GM18499 (cell line): ENCODE results near the gene SARS2.
"Not testable (repeated sequence)": the region's sequence is repeated elsewhere in the genome, so short reads cannot be mapped to it uniquely, and the experiment has no call there.

ENCODE experiments used
- ATAC-seq: cut with Tn5 transposase; IDR thresholded peaks from one replicate; pipeline ENCODE4 v1.9.1; 2021; ENCODE audit warnings: moderate number of reproducible peaks; ENCODE audit not compliant: insufficient read depth, unreplicated experiment

SARS2 gene

GRCh38 chr19:38929929-38930775 is at the start of gene SARS2:
Gene SARS2 (minus strand): TSS chr19:38930763. CDS start chr19:38930736, 27 bp downstream.
- ATAC-seq = peak; percentile 47

- no peak for ATAC-seq
Observed at GRCh38 chr19:38979812-38980211, 49.2 kb upstream of the SARS2 start.

GRCh38 chr19:38978326-38978689 is 47.7 kb upstream of the SARS2 start:
- ATAC-seq = no peak

- ATAC-seq = no peak
Observed at GRCh38 chr19:38977445-38978325, 47.1 kb upstream of the SARS2 start.

- no peak for ATAC-seq
Observed at GRCh38 chr19:38975861-38976271, 45.3 kb upstream of the SARS2 start.

- ATAC-seq = no peak
Observed at GRCh38 chr19:38975214-38975860, 44.8 kb upstream of the SARS2 start, which contains the start of gene FBXO17. Gene FBXO17 (minus strand): TSS chr19:38975742. CDS start chr19:38950319, 25,423 bp downstream.

GRCh38 chr19:38974624-38975213 is 44.2 kb upstream of the SARS2 start:
- ATAC-seq = no peak

- no peak for ATAC-seq
Observed at GRCh38 chr19:38971672-38972071, 41.1 kb upstream of the SARS2 start.

GRCh38 chr19:38970664-38971532 is 40.3 kb upstream of the SARS2 start:
- ATAC-seq = no peak

GRCh38 chr19:38966149-38966548 is 35.6 kb upstream of the SARS2 start:
- not testable (repeated sequence) for ATAC-seq

- ATAC-seq = no peak
Observed at GRCh38 chr19:38964738-38965137, 34.2 kb upstream of the SARS2 start.

- ATAC-seq = no peak
Observed at GRCh38 chr19:38959618-38960017, 29.1 kb upstream of the SARS2 start.

- no peak for ATAC-seq
Observed at GRCh38 chr19:38958301-38958700, 27.7 kb upstream of the SARS2 start.

GRCh38 chr19:38956264-38956663 is 25.7 kb upstream of the SARS2 start:
- ATAC-seq = no peak

- ATAC-seq = no peak
Observed at GRCh38 chr19:38953677-38954076, 23.1 kb upstream of the SARS2 start.

GRCh38 chr19:38952395-38953165 is 22.0 kb upstream of the SARS2 start:
- no peak for ATAC-seq

- ATAC-seq = no peak
Observed at GRCh38 chr19:38951187-38951586, 20.6 kb upstream of the SARS2 start.

GRCh38 chr19:38949580-38950367 is 19.2 kb upstream of the SARS2 start:
- no peak for ATAC-seq
